ENCODE data around the gene CYSLTR2. TPM values are rescaled to one million over a fixed set of nuclear protein-coding genes. Genes with fewer than 3 reads are reported as not detected.
"Not testable (repeated sequence)": the region's sequence is repeated elsewhere in the genome, so short reads cannot be mapped to it uniquely, and the experiment has no call there.

Gene CYSLTR2
- polyA plus RNA-seq, 1 experiment, result not detected

GRCh38 chr13:48693998-48694397 is 40.3 kb downstream of the CYSLTR2 start:
- no peak for TF ChIP-seq CTCF (IDR thresholded peaks at IDR 0.05; ENCODE audit: low read depth, low read length)
- Histone ChIP-seq H3K27me3 (ENCODE audit: control insufficient read depth, insufficient read depth, low read length) (no peaks in the 10 kb centered on the region), H3K27ac (ENCODE audit: low read depth, low read length) (no peak overlapping the region), H3K9me3 (ENCODE audit: control insufficient read depth, insufficient read depth, low read length) (no peaks in the 10 kb centered on the region), H3K4me3 (ENCODE audit: low read depth, low read length) (no peak overlapping the region)
- no peak for DNase-seq (ENCODE audit: low read depth, low spot score)
- ChIA-PET CTCF (no interaction called here), POLR2A (no interaction called here)

- POLR2A ChIA-PET, result no interaction called here
- TF ChIP-seq CTCF (IDR thresholded peaks at IDR 0.05; ENCODE audit: low read depth, low read length), result no peak
- CTCF ChIA-PET, result no interaction called here
- Histone ChIP-seq H3K27me3 (ENCODE audit: control insufficient read depth, insufficient read depth, low read length) (no peaks in the 10 kb centered on the region), H3K9me3 (ENCODE audit: control insufficient read depth, insufficient read depth, low read length) (no peaks in the 10 kb centered on the region), H3K4me3 (ENCODE audit: low read depth, low read length) (no peak overlapping the region), H3K27ac (ENCODE audit: low read depth, low read length) (no peak overlapping the region)
- no peak for DNase-seq (ENCODE audit: low read depth, low spot score)
Observed at GRCh38 chr13:48695776-48696175, 42.0 kb downstream of the CYSLTR2 start.

- CTCF ChIA-PET; H3K27me3 ChIP-seq (ENCODE audit: control insufficient read depth, insufficient read depth, low read length); H3K9me3 ChIP-seq (ENCODE audit: control insufficient read depth, insufficient read depth, low read length); POLR2A ChIA-PET; H3K27ac ChIP-seq (ENCODE audit: low read depth, low read length); H3K4me3 ChIP-seq (ENCODE audit: low read depth, low read length); DNase-seq (ENCODE audit: low read depth, low spot score): not testable (repeated sequence)
Observed at GRCh38 chr13:48696676-48697075, 42.9 kb downstream of the CYSLTR2 start.

GRCh38 chr13:48707405-48707804 is 53.7 kb downstream of the CYSLTR2 start:
- TF ChIP-seq CTCF (IDR thresholded peaks at IDR 0.05; ENCODE audit: low read depth, low read length), result no peak
- POLR2A ChIA-PET, result no interaction called here
- DNase-seq (ENCODE audit: low read depth, low spot score), result no peak

GRCh38 chr13:48708764-48709163 is 55.0 kb downstream of the CYSLTR2 start:
- TF ChIP-seq CTCF (IDR thresholded peaks at IDR 0.05; ENCODE audit: low read depth, low read length), result no peak
- H3K9me3 ChIP-seq (ENCODE audit: control insufficient read depth, insufficient read depth, low read length), result no peaks in the 10 kb centered on the region
- DNase-seq (ENCODE audit: low read depth, low spot score), result no peak
- peaks cover 3% of the 10 kb centered on the region for H3K27me3 ChIP-seq (ENCODE audit: control insufficient read depth, insufficient read depth, low read length)
- H3K4me3 ChIP-seq (ENCODE audit: low read depth, low read length), result no peak overlapping the region
- ChIA-PET POLR2A (no interaction called here), CTCF (no interaction called here)
- H3K27ac ChIP-seq (ENCODE audit: low read depth, low read length), result no peak overlapping the region

More at GRCh38 chr13:48707405-48707804, 53.7 kb downstream of the CYSLTR2 start:
- H3K27ac ChIP-seq (ENCODE audit: low read depth, low read length), result no peak overlapping the region
- H3K9me3 ChIP-seq (ENCODE audit: control insufficient read depth, insufficient read depth, low read length), result no peaks in the 10 kb centered on the region
- no peak overlapping the region for H3K4me3 ChIP-seq (ENCODE audit: low read depth, low read length)
- H3K27me3 ChIP-seq (ENCODE audit: control insufficient read depth, insufficient read depth, low read length), result peaks cover 3% of the 10 kb centered on the region
- CTCF ChIA-PET, result interaction anchor here (1.0 kb wide), 1 partner anchor 44 kb away, joined by 3 read pairs; no protein-coding TSS in a partner anchor

- CTCF ChIA-PET, result no interaction called here
- no peak overlapping the region for H3K27ac ChIP-seq (ENCODE audit: low read depth, low read length)
- POLR2A ChIA-PET, result no interaction called here
Observed at GRCh38 chr13:48709213-48709612, 55.5 kb downstream of the CYSLTR2 start.

More at GRCh38 chr13:48709213-48709612, 55.5 kb downstream of the CYSLTR2 start:
- TF ChIP-seq CTCF (IDR thresholded peaks at IDR 0.05; ENCODE audit: low read depth, low read length), result no peak
- Histone ChIP-seq H3K27me3 (ENCODE audit: control insufficient read depth, insufficient read depth, low read length) (peaks cover 3% of the 10 kb centered on the region), H3K9me3 (ENCODE audit: control insufficient read depth, insufficient read depth, low read length) (no peaks in the 10 kb centered on the region), H3K4me3 (ENCODE audit: low read depth, low read length) (no peak overlapping the region)
- no peak for DNase-seq (ENCODE audit: low read depth, low spot score)
